Mesothelial cell of epicardium (in vitro differentiated cells): ENCODE measurements around the gene EP400. TPM values are rescaled to one million over a fixed set of nuclear protein-coding genes. Genes with fewer than 3 reads are reported as not detected.
A peak's percentile ranks its signal among the peaks of the same experiment; 100 is the strongest.

Source experiments
- DNase-seq, 2 experiments: peaks; one replicate each; pipeline ENCODE4 v3.0.0; 2021; ENCODE audit warnings: low spot score in 2 of 2; ENCODE audit not compliant: unreplicated experiment in 2 of 2
- H3K27ac Mint-ChIP-seq: 2 replicates; pipeline ENCODE4 v1.8.0; 2021; ENCODE audit warnings: mixed read lengths
- H3K27me3 Mint-ChIP-seq: 2 replicates; pipeline ENCODE4 v1.8.0; 2021; ENCODE audit warnings: low read depth, mixed read lengths
- H3K36me3 Mint-ChIP-seq: 2 replicates; pipeline ENCODE4 v1.8.0; 2021; ENCODE audit warnings: mixed read lengths
- H3K4me1 Mint-ChIP-seq: 2 replicates; pipeline ENCODE4 v1.8.0; 2021; ENCODE audit warnings: mixed read lengths
- H3K4me3 Mint-ChIP-seq: 2 replicates; pipeline ENCODE4 v1.8.0; 2021; ENCODE audit warnings: mild to moderate bottlenecking, moderate library complexity, mixed read lengths
- H3K9me3 Mint-ChIP-seq: 2 replicates; pipeline ENCODE4 v1.8.0; 2021; ENCODE audit warnings: mixed read lengths
- total RNA-seq: library from RNA; stranded (reverse); gene quantifications from 3 replicates; pipeline ENCODE4 v1.2.1, GENCODE V29; 2021
- TF ChIP-seq, protein P1 (sequence below): fragments of 200-600 bp; sonication (generic); IDR thresholded peaks from one replicate; pipeline ENCODE4 v1.5.0; 2021; ENCODE audit warnings: antibody characterized with exemption; ENCODE audit not compliant: unreplicated experiment

The EP400 gene, protein sequence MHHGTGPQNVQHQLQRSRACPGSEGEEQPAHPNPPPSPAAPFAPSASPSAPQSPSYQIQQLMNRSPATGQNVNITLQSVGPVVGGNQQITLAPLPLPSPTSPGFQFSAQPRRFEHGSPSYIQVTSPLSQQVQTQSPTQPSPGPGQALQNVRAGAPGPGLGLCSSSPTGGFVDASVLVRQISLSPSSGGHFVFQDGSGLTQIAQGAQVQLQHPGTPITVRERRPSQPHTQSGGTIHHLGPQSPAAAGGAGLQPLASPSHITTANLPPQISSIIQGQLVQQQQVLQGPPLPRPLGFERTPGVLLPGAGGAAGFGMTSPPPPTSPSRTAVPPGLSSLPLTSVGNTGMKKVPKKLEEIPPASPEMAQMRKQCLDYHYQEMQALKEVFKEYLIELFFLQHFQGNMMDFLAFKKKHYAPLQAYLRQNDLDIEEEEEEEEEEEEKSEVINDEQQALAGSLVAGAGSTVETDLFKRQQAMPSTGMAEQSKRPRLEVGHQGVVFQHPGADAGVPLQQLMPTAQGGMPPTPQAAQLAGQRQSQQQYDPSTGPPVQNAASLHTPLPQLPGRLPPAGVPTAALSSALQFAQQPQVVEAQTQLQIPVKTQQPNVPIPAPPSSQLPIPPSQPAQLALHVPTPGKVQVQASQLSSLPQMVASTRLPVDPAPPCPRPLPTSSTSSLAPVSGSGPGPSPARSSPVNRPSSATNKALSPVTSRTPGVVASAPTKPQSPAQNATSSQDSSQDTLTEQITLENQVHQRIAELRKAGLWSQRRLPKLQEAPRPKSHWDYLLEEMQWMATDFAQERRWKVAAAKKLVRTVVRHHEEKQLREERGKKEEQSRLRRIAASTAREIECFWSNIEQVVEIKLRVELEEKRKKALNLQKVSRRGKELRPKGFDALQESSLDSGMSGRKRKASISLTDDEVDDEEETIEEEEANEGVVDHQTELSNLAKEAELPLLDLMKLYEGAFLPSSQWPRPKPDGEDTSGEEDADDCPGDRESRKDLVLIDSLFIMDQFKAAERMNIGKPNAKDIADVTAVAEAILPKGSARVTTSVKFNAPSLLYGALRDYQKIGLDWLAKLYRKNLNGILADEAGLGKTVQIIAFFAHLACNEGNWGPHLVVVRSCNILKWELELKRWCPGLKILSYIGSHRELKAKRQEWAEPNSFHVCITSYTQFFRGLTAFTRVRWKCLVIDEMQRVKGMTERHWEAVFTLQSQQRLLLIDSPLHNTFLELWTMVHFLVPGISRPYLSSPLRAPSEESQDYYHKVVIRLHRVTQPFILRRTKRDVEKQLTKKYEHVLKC (N-terminal part only)
- total RNA-seq, result 74.0 to 77.9 TPM (median 75.3 TPM) in 3 replicates

DNA sequence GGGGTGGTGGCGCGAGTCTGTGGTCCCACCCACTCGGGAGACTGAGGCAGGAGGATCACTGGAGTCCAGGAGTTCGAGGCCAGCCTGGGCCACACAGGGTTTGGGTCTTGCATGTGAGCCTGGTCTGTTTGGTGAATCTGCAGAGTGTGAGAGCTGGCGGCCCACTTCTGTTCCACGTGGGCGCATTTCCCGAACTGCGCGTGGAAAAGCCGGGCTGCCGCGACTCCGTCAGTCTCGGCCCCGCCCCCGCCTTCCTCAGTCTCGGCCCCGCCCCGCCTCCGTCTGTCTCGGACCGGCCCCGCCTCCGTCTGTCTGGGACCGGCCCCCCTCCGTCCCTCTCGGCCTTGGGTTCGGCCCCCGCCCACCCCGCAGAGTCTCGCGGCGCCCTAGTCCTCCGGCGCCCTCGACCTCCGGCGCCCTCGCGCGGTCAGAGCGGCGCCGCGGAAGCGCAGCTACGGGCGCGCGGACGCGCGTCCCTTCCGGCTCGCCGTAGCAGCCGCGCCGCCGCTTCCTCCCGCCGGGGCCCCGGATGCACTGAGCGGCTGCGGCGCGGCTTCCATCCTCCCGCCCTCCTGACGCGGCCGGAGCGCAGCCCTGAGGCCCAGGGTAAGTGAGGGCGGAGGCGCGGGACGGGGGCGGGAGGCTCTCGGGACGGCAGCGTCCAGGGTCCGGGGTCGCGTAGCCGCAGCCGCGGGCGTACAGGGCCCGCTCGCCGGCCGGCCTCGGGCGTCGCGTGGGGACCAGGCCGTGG, at the start of gene EP400:
EP400 (plus strand) TSS at position 512 of the 751 bp plus-strand sequence. CDS start 10,678 bp downstream, outside the sequence.
- TF ChIP-seq, protein P1, sequence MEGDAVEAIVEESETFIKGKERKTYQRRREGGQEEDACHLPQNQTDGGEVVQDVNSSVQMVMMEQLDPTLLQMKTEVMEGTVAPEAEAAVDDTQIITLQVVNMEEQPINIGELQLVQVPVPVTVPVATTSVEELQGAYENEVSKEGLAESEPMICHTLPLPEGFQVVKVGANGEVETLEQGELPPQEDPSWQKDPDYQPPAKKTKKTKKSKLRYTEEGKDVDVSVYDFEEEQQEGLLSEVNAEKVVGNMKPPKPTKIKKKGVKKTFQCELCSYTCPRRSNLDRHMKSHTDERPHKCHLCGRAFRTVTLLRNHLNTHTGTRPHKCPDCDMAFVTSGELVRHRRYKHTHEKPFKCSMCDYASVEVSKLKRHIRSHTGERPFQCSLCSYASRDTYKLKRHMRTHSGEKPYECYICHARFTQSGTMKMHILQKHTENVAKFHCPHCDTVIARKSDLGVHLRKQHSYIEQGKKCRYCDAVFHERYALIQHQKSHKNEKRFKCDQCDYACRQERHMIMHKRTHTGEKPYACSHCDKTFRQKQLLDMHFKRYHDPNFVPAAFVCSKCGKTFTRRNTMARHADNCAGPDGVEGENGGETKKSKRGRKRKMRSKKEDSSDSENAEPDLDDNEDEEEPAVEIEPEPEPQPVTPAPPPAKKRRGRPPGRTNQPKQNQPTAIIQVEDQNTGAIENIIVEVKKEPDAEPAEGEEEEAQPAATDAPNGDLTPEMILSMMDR, result peak; percentile 31
- Mint-ChIP-seq H3K27me3 (no peaks in the 10 kb centered on the region), H3K27ac (peak within 1 kb of the TSS; percentile 80), H3K4me1 (peaks cover 5% of the 10 kb centered on the region), H3K36me3 (peaks cover 6% of the 10 kb centered on the region), H3K9me3 (no peaks in the 10 kb centered on the region), H3K4me3 (peak within 1 kb of the TSS; percentile 90)
- peak; percentile 90 to 92 for DNase-seq

DNA sequence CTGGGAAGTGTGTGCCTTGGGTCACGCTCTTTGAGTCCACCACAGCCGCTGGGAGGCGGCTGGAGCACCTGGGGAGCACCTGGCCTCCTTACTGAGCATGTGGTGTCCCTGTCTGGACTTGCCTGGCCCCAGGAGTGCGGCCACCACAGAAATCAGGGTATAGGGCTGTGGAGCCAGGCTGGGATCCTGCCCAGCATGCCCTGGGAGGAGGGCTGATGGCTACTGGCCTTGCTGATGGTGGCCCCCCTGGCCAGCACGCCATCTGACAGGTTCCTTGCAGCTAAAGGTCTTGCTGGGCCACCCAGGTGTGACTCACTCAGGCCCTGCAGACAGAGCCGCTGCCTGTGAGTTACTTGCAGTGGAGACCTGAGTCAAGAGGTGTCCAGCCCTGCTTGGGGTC, 49.3 kb upstream of the EP400 start:
- H3K4me3 Mint-ChIP-seq, result no peak overlapping the region
- H3K27ac Mint-ChIP-seq, result no peak overlapping the region
- no peak for DNase-seq
- H3K27me3 Mint-ChIP-seq, result no peaks in the 10 kb centered on the region
- H3K4me1 Mint-ChIP-seq, result peaks cover 4% of the 10 kb centered on the region
- TF ChIP-seq, protein P1, result no peak
- no peaks in the 10 kb centered on the region for H3K36me3 Mint-ChIP-seq
- no peaks in the 10 kb centered on the region for H3K9me3 Mint-ChIP-seq

DNA sequence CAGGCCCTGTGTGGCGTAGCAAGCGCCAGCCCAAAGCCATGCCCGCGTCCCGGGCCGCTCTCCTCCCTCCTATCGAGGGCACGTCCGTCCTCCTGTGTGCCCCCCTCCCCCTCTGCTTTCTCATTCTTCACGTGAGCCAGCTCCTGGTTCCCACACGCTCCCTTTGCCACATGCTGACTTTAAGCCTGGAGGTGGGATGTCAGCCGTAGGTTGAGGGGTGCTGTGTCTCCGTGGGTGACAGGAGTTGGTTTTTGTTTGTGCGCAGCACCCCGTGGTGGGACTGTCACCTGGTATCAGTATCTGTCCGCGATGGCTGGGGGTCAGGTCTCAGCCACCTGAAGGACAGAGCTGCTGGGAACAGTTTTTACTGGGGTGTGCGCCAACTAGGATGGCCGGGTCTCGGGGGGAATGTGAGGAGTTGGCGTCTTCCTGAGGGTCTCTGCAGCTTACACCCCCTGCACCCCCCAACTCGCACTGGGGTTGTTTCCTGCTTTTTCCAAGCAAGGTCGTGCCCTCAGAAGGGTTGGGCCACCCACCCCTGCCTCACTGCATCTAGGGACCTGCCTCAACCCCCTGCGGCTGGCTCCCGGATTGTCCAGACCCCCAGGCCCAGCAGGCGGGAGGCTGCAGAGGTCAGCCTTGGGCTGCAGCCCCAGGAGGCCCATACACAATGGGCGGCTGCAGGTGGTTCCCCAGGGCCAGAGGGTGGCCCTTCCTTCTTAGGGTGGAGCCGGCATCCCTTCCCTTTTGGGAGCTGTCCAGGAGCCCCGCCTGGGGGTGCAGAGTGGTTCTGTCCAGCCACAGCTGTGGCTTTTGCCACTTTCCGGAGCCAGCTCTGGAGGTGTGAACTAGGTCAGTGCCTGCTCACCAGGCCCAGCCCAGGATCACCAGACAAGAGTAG, 48.1 kb upstream of the EP400 start:
- H3K27me3 Mint-ChIP-seq, result no peaks in the 10 kb centered on the region
- no peak overlapping the region for H3K4me3 Mint-ChIP-seq
- no peak overlapping the region for H3K27ac Mint-ChIP-seq
- H3K4me1 Mint-ChIP-seq, result peaks cover under 1% of the 10 kb centered on the region
- TF ChIP-seq, protein P1, result no peak
- DNase-seq, result no peak
- no peaks in the 10 kb centered on the region for H3K9me3 Mint-ChIP-seq
- no peaks in the 10 kb centered on the region for H3K36me3 Mint-ChIP-seq

DNA sequence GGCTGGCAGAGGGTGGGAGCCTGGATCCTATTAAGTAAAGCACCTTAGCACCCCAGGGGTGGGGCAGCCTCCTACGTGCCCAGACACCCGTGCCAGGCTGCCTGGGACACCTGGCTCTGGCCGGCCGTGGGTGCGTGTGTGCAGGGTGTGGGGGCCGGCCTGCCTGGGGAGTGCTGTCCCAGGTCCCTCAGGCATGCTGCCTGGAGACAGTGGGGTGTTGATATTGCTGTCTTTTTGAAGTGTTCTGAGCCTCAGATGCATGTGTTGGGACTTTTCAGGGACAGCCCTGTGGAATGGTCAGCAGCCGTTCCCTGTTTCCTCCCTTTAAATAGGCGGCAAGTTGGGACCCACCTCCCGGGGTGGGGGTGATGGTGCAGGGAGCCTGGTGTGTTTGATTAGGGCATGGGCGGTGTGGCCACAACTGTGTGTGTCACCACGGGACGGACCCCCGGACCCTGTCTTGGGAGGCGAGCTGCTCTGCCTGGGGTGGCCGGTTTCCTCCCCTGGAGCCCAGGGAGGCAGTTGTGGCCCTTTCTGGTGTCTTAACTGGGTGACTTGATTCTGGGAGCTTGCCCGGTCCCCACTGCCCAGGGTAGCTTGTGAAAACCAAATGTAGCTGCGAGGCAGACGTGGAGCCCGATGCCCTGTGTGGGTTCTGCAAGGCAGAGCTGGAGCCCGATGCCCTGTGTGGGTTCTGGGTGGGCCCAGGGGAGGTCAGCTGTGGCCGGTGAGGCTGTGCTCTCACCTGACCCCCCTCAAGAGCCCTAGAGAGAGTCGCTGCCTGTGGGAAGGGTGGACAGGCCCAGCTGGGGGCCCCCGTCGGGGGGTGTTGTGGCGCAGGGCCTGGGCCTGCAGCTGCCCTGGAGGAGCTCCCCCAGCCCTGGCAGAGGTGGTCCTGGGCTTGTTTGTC, 47.2 kb upstream of the EP400 start:
- no peak overlapping the region for H3K4me3 Mint-ChIP-seq
- TF ChIP-seq, protein P1, result no peak
- no peaks in the 10 kb centered on the region for H3K36me3 Mint-ChIP-seq
- H3K27ac Mint-ChIP-seq, result no peak overlapping the region
- H3K4me1 Mint-ChIP-seq, result no peaks in the 10 kb centered on the region
- H3K9me3 Mint-ChIP-seq, result no peaks in the 10 kb centered on the region
- no peaks in the 10 kb centered on the region for H3K27me3 Mint-ChIP-seq
- DNase-seq, result no peak
